ENCODE measurements around the gene COL27A1.

- TF ChIP-seq CTCF (conservative IDR thresholded peaks at IDR 0.05; ENCODE audit: low read depth in 2 of 2) (no peak), ZNF331 (CRISPR knock-in tag; IDR thresholded peaks at IDR 0.05; ENCODE audit: low read depth) (no peak), REST (IDR thresholded peaks at IDR 0.05; ENCODE audit: unreplicated experiment) (no peak)
These were observed 30.5 kb downstream of the COL27A1 start for GRCh38 chr9:114185570-114186490.

Measured in GM23338 (cell line).